ENCODE data around the gene GRAMD1A.

GRAMD1A gene

GRCh38 chr19:35069696-35070095 lies 69.6 kb downstream of the GRAMD1A start:
- Histone ChIP-seq H3K4me3 (ENCODE audit: insufficient read depth in 1 of 2, low read depth in 1 of 2, low read length in 2 of 2) (no peak overlapping the region), H3K14ac (ENCODE audit: low read length in 2 of 2) (no peak overlapping the region), H2BK120ac (ENCODE audit: low read depth, low read length) (no peak overlapping the region), H3K9ac (ENCODE audit: low read length) (no peak overlapping the region), H3K23ac (ENCODE audit: low read length in 2 of 2) (no peak overlapping the region), H2BK5ac (ENCODE audit: low read depth, low read length, poor library complexity, severe bottlenecking) (no peak overlapping the region), H3K36me3 (ENCODE audit: control insufficient read depth in 1 of 2, insufficient read depth in 2 of 2, low read depth in 1 of 2, low read length in 2 of 2) (no peaks in the 10 kb centered on the region), H3K79me1 (replicated peaks; ENCODE audit: low read length, poor library complexity, severe bottlenecking) (no peaks in the 10 kb centered on the region), H2AK5ac (ENCODE audit: low read length, severe bottlenecking) (no peak overlapping the region), H3K27me3 (ENCODE audit: control insufficient read depth in 1 of 2, insufficient read depth in 1 of 2, low read length in 2 of 2) (peaks cover 4 to 20% of the 10 kb centered on the region in 2 experiments), H4K8ac (ENCODE audit: low read length) (no peak overlapping the region), H4K91ac (ENCODE audit: low read length) (no peak overlapping the region), H2BK15ac (ENCODE audit: low read depth, poor library complexity, severe bottlenecking) (no peak overlapping the region), H3K4ac (ENCODE audit: low read depth in 1 of 2, low read length in 2 of 2) (no peak overlapping the region), H3K4me2 (ENCODE audit: low read length, poor library complexity, severe bottlenecking) (no peak overlapping the region), H2BK12ac (ENCODE audit: low read length in 2 of 2) (no peak overlapping the region), H3K9me3 (ENCODE audit: control insufficient read depth, low read length) (peaks cover 6% of the 10 kb centered on the region), H3K27ac (ENCODE audit: low read length, poor library complexity, severe bottlenecking) (no peak overlapping the region), H2AFZ (ENCODE audit: low read depth, low read length) (no peak overlapping the region), H3K18ac (ENCODE audit: low read depth in 1 of 2, low read length in 2 of 2) (no peak overlapping the region), H3K4me1 (ENCODE audit: control insufficient read depth, insufficient read depth, low read depth, low read length) (peaks cover 6% of the 10 kb centered on the region)
- DNase-seq = no peak
- 89% methylated on average over 1 of the region's 1 CpG for WGBS

- no peak overlapping the region for H2BK5ac ChIP-seq (ENCODE audit: low read depth, low read length, poor library complexity, severe bottlenecking)
- H3K9me3 ChIP-seq (ENCODE audit: control insufficient read depth, low read length) = peaks cover 6% of the 10 kb centered on the region
- no peak overlapping the region for H2AK5ac ChIP-seq (ENCODE audit: low read length, severe bottlenecking)
- H3K9ac ChIP-seq (ENCODE audit: low read length) = no peak overlapping the region
- H2BK15ac ChIP-seq (ENCODE audit: low read depth, poor library complexity, severe bottlenecking) = no peak overlapping the region
- H3K79me1 ChIP-seq (replicated peaks; ENCODE audit: low read length, poor library complexity, severe bottlenecking) = no peaks in the 10 kb centered on the region
- H3K4me2 ChIP-seq (ENCODE audit: low read length, poor library complexity, severe bottlenecking) = no peak overlapping the region
- no peak overlapping the region for H3K4ac ChIP-seq (ENCODE audit: low read depth in 1 of 2, low read length in 2 of 2)
- H3K23ac ChIP-seq (ENCODE audit: low read length in 2 of 2) = no peak overlapping the region
- H3K27me3 ChIP-seq (ENCODE audit: control insufficient read depth in 1 of 2, insufficient read depth in 1 of 2, low read length in 2 of 2) = peaks cover 4 to 26% of the 10 kb centered on the region in 2 experiments
- no peak overlapping the region for H3K4me3 ChIP-seq (ENCODE audit: insufficient read depth in 1 of 2, low read depth in 1 of 2, low read length in 2 of 2)
- WGBS = 82% methylated on average over 3 of the region's 3 CpGs
- H2AFZ ChIP-seq (ENCODE audit: low read depth, low read length) = no peak overlapping the region
- H2BK120ac ChIP-seq (ENCODE audit: low read depth, low read length) = no peak overlapping the region
- peaks cover 6% of the 10 kb centered on the region for H3K4me1 ChIP-seq (ENCODE audit: control insufficient read depth, insufficient read depth, low read depth, low read length)
- no peak overlapping the region for H2BK12ac ChIP-seq (ENCODE audit: low read length in 2 of 2)
- no peak overlapping the region for H3K14ac ChIP-seq (ENCODE audit: low read length in 2 of 2)
- no peak overlapping the region for H3K27ac ChIP-seq (ENCODE audit: low read length, poor library complexity, severe bottlenecking)
- H3K36me3 ChIP-seq (ENCODE audit: control insufficient read depth in 1 of 2, insufficient read depth in 2 of 2, low read depth in 1 of 2, low read length in 2 of 2) = no peaks in the 10 kb centered on the region
- no peak for DNase-seq
- H4K8ac ChIP-seq (ENCODE audit: low read length) = no peak overlapping the region
- H4K91ac ChIP-seq (ENCODE audit: low read length) = no peak overlapping the region
- H3K18ac ChIP-seq (ENCODE audit: low read depth in 1 of 2, low read length in 2 of 2) = no peak overlapping the region
Measured at GRCh38 chr19:35070471-35070870, 70.3 kb downstream of the GRAMD1A start.

- 72% methylated on average over 10 of the region's 10 CpGs for WGBS
Measured at GRCh38 chr19:35073516-35073915, 73.4 kb downstream of the GRAMD1A start.

GRCh38 chr19:35073941-35074340 lies 73.8 kb downstream of the GRAMD1A start:
- Histone ChIP-seq H3K36me3 (ENCODE audit: control insufficient read depth in 1 of 2, insufficient read depth in 2 of 2, low read depth in 1 of 2, low read length in 2 of 2) (no peaks in the 10 kb centered on the region), H3K9ac (ENCODE audit: low read length) (no peak overlapping the region), H3K14ac (ENCODE audit: low read length in 2 of 2) (no peak overlapping the region), H4K91ac (ENCODE audit: low read length) (peak overlapping the region; percentile 31), H2AFZ (ENCODE audit: low read depth, low read length) (no peak overlapping the region), H2BK15ac (ENCODE audit: low read depth, poor library complexity, severe bottlenecking) (no peak overlapping the region), H3K23ac (ENCODE audit: low read length in 2 of 2) (no peak overlapping the region), H3K27ac (ENCODE audit: low read length, poor library complexity, severe bottlenecking) (no peak overlapping the region), H3K9me3 (ENCODE audit: control insufficient read depth, low read length) (peaks cover 6% of the 10 kb centered on the region), H3K4ac (ENCODE audit: low read depth in 1 of 2, low read length in 2 of 2) (no peak overlapping the region), H3K79me1 (replicated peaks; ENCODE audit: low read length, poor library complexity, severe bottlenecking) (no peaks in the 10 kb centered on the region), H3K27me3 (ENCODE audit: control insufficient read depth in 1 of 2, insufficient read depth in 1 of 2, low read length in 2 of 2) (peaks cover 9 to 49% of the 10 kb centered on the region in 2 experiments), H3K4me2 (ENCODE audit: low read length, poor library complexity, severe bottlenecking) (no peak overlapping the region), H2BK5ac (ENCODE audit: low read depth, low read length, poor library complexity, severe bottlenecking) (no peak overlapping the region), H4K8ac (ENCODE audit: low read length) (no peak overlapping the region), H3K18ac (ENCODE audit: low read depth in 1 of 2, low read length in 2 of 2) (no peak overlapping the region), H2BK120ac (ENCODE audit: low read depth, low read length) (no peak overlapping the region), H3K4me1 (ENCODE audit: control insufficient read depth, insufficient read depth, low read depth, low read length) (no peaks in the 10 kb centered on the region), H3K4me3 (ENCODE audit: insufficient read depth in 1 of 2, low read depth in 1 of 2, low read length in 2 of 2) (no peak overlapping the region), H2BK12ac (ENCODE audit: low read length in 2 of 2) (no peak overlapping the region), H2AK5ac (ENCODE audit: low read length, severe bottlenecking) (no peak overlapping the region)
- DNase-seq = no peak
- 71% methylated on average over 5 of the region's 8 CpGs for WGBS

More at GRCh38 chr19:35073516-35073915, 73.4 kb downstream of the GRAMD1A start:
- Histone ChIP-seq H2BK5ac (ENCODE audit: low read depth, low read length, poor library complexity, severe bottlenecking) (no peak overlapping the region), H3K27ac (ENCODE audit: low read length, poor library complexity, severe bottlenecking) (no peak overlapping the region), H3K18ac (ENCODE audit: low read depth in 1 of 2, low read length in 2 of 2) (no peak overlapping the region), H3K9ac (ENCODE audit: low read length) (no peak overlapping the region), H3K4me1 (ENCODE audit: control insufficient read depth, insufficient read depth, low read depth, low read length) (peaks cover 2% of the 10 kb centered on the region), H4K91ac (ENCODE audit: low read length) (no peak overlapping the region), H2AFZ (ENCODE audit: low read depth, low read length) (no peak overlapping the region), H3K4ac (ENCODE audit: low read depth in 1 of 2, low read length in 2 of 2) (no peak overlapping the region), H3K79me1 (replicated peaks; ENCODE audit: low read length, poor library complexity, severe bottlenecking) (no peaks in the 10 kb centered on the region), H3K9me3 (ENCODE audit: control insufficient read depth, low read length) (peaks cover 6% of the 10 kb centered on the region), H3K27me3 (ENCODE audit: control insufficient read depth in 1 of 2, insufficient read depth in 1 of 2, low read length in 2 of 2) (peaks cover 9 to 48% of the 10 kb centered on the region in 2 experiments), H3K23ac (ENCODE audit: low read length in 2 of 2) (no peak overlapping the region), H3K36me3 (ENCODE audit: control insufficient read depth in 1 of 2, insufficient read depth in 2 of 2, low read depth in 1 of 2, low read length in 2 of 2) (no peaks in the 10 kb centered on the region), H3K14ac (ENCODE audit: low read length in 2 of 2) (no peak overlapping the region), H2BK120ac (ENCODE audit: low read depth, low read length) (no peak overlapping the region), H3K4me3 (ENCODE audit: insufficient read depth in 1 of 2, low read depth in 1 of 2, low read length in 2 of 2) (no peak overlapping the region), H2BK12ac (ENCODE audit: low read length in 2 of 2) (no peak overlapping the region), H2BK15ac (ENCODE audit: low read depth, poor library complexity, severe bottlenecking) (no peak overlapping the region), H2AK5ac (ENCODE audit: low read length, severe bottlenecking) (no peak overlapping the region), H3K4me2 (ENCODE audit: low read length, poor library complexity, severe bottlenecking) (no peak overlapping the region), H4K8ac (ENCODE audit: low read length) (no peak overlapping the region)
- DNase-seq = no peak

All from mesenchymal stem cell (in vitro differentiated cells and primary cell).